IMR-90 (cell line): ENCODE results near the gene SKP1. TPM values are rescaled to one million over a fixed set of nuclear protein-coding genes. Genes with fewer than 3 reads are reported as not detected.

ENCODE experiments used
- ATAC-seq: fragments of 200-7000 bp; cut with Tn5 transposase; 2 replicates; pipeline ENCODE4 v1.9.1; 2020; ENCODE audit warnings: low read depth, mild to moderate bottlenecking, moderate library complexity
- Bru-seq: library from RNA; stranded (reverse); fragments of 400-500 nt; gene quantifications from one replicate; lab custom pipeline; 2021; lab: Mats Ljungman, UMichigan
- BruChase-seq, 2 experiments: library from RNA; stranded (reverse); fragments of 400-500 nt; gene quantifications; one replicate each; lab custom pipeline; 2021; lab: Mats Ljungman, UMichigan
- BruUV-seq: library from RNA; stranded (reverse); fragments of 400-500 nt; replicated peaks from 2 replicates; lab custom pipeline; 2021; lab: Mats Ljungman, UMichigan
- CTCF ChIA-PET: fragments of 300-600 bp; formaldehyde crosslinking; extraction: SDS; loops from one replicate; lab custom pipeline; 2021; ENCODE audit warnings: antibody characterized with exemption; lab: Yijun Ruan, JAX
- POLR2A ChIA-PET: fragments of 300-600 bp; sonication (Branson Sonifier 250); formaldehyde crosslinking; loops from one replicate; lab custom pipeline; 2022; ENCODE audit warnings: antibody characterized with exemption; ENCODE audit not compliant: unreplicated experiment; lab: Charles Lee
- DNase-seq: peaks from one replicate; pipeline ENCODE4 v3.0.0; 2013
- H2AFZ ChIP-seq: replicated peaks from 2 replicates; pipeline ENCODE3; 2013; ENCODE audit warnings: low read length, mild to moderate bottlenecking; ENCODE audit not compliant: poor library complexity
- H2AK5ac ChIP-seq: 2 replicates; pipeline ENCODE4 v1.6.1; 2013; ENCODE audit warnings: low read depth, low read length, inconsistent platforms
- H2AK9ac ChIP-seq: replicated peaks from 2 replicates; pipeline ENCODE3; 2013; ENCODE audit warnings: mild to moderate bottlenecking, low read depth, low read length, moderate library complexity; ENCODE audit not compliant: poor library complexity
- H2BK120ac ChIP-seq: 2 replicates; pipeline ENCODE4 v1.6.1; 2013; ENCODE audit warnings: low read depth, low read length, inconsistent platforms
- H2BK15ac ChIP-seq: 3 replicates; pipeline ENCODE4 v1.6.1; 2013; ENCODE audit warnings: low read depth, low read length, inconsistent platforms
- H2BK20ac ChIP-seq: 2 replicates; pipeline ENCODE4 v1.6.1; 2013; ENCODE audit warnings: low read depth, mild to moderate bottlenecking, inconsistent platforms, low read length, moderate library complexity
- H2BK5ac ChIP-seq: 2 replicates; pipeline ENCODE4 v1.6.1; 2013; ENCODE audit warnings: mild to moderate bottlenecking, low read depth, low read length, inconsistent platforms; ENCODE audit not compliant: poor library complexity, severe bottlenecking
- H3K14ac ChIP-seq: replicated peaks from 2 replicates; pipeline ENCODE4 v1.6.1; 2013; ENCODE audit warnings: low read depth, low read length, inconsistent platforms
- H3K18ac ChIP-seq: 2 replicates; pipeline ENCODE4 v1.6.1; 2013; ENCODE audit warnings: low read depth, low read length, control low read depth
- H3K23ac ChIP-seq: 2 replicates; pipeline ENCODE4 v1.6.1; 2013; ENCODE audit warnings: low read depth, low read length, inconsistent platforms
- H3K27ac ChIP-seq: 2 replicates; pipeline ENCODE4 v1.5.1; 2013; ENCODE audit warnings: mild to moderate bottlenecking, control low read depth, low read length; ENCODE audit not compliant: insufficient read depth
- H3K27me3 ChIP-seq: 2 replicates; pipeline ENCODE4 v1.6.1; 2013; ENCODE audit warnings: low read length; ENCODE audit not compliant: control insufficient read depth, insufficient read depth
- H3K36me3 ChIP-seq: 2 replicates; pipeline ENCODE4 v1.6.1; 2013; ENCODE audit warnings: low read length, mixed read lengths; ENCODE audit not compliant: control insufficient read depth, insufficient read depth
- H3K4ac ChIP-seq: 2 replicates; pipeline ENCODE4 v1.6.1; 2013; ENCODE audit warnings: low read depth, low read length, inconsistent platforms
- H3K4me1 ChIP-seq: 2 replicates; pipeline ENCODE4 v1.6.1; 2013; ENCODE audit warnings: low read length, mixed read lengths; ENCODE audit not compliant: control insufficient read depth, insufficient read depth
- H3K4me2 ChIP-seq: 2 replicates; pipeline ENCODE4 v1.6.1; 2013; ENCODE audit warnings: low read depth, mild to moderate bottlenecking, control low read depth, low read length, moderate library complexity
- H3K4me3 ChIP-seq: 2 replicates; pipeline ENCODE4 v1.5.1; 2013; ENCODE audit warnings: low read depth, mild to moderate bottlenecking, control low read depth, low read length, moderate library complexity; ENCODE audit not compliant: insufficient read depth
- H3K56ac ChIP-seq: 2 replicates; pipeline ENCODE4 v1.6.1; 2013; ENCODE audit warnings: low read length, inconsistent platforms; ENCODE audit not compliant: insufficient read depth; ENCODE audit errors: extremely low read depth
- H3K79me1 ChIP-seq, 2 experiments: 2 replicates each; pipeline ENCODE4 v1.6.1; 2013; ENCODE audit warnings: low read length in 2 of 2, inconsistent platforms in 1 of 2, low read depth in 1 of 2
- H3K9ac ChIP-seq: 2 replicates; pipeline ENCODE4 v1.6.1; 2013; ENCODE audit warnings: low read depth, low read length, control low read depth
- H3K9me1 ChIP-seq: 2 replicates; pipeline ENCODE4 v1.6.1; 2013; ENCODE audit warnings: low read length, inconsistent platforms; ENCODE audit not compliant: insufficient read depth
- H3K9me3 ChIP-seq: 2 replicates; pipeline ENCODE4 v1.6.1; 2013; ENCODE audit warnings: low read length; ENCODE audit not compliant: control insufficient read depth, insufficient read depth
- H4K20me1 ChIP-seq: 2 replicates; pipeline ENCODE4 v1.6.1; 2013; ENCODE audit warnings: low read length, inconsistent platforms; ENCODE audit not compliant: insufficient read depth
- H4K5ac ChIP-seq: 2 replicates; pipeline ENCODE4 v1.6.1; 2013; ENCODE audit warnings: mild to moderate bottlenecking, low read depth, low read length, control low read depth
- H4K8ac ChIP-seq, 2 experiments: 2 replicates each; pipeline ENCODE4 v1.6.1; 2013; ENCODE audit warnings: low read depth in 2 of 2, low read length in 2 of 2, control low read depth in 1 of 2, inconsistent platforms in 1 of 2
- H4K91ac ChIP-seq: 2 replicates; pipeline ENCODE4 v1.6.1; 2013; ENCODE audit warnings: low read depth, low read length, inconsistent platforms; ENCODE audit not compliant: insufficient read depth
- CHD1 ChIP-seq: IDR thresholded peaks from 2 replicates; pipeline ENCODE4 v1.6.1; 2012; ENCODE audit warnings: low read depth, low read length, improper control_type of control experiment
- FOS ChIP-seq: fragments of 150-350 bp; IDR thresholded peaks from 2 replicates; pipeline ENCODE4 v1.6.1; 2016; ENCODE audit warnings: low read depth, low read length
- MXI1 ChIP-seq: IDR thresholded peaks from 2 replicates; pipeline ENCODE4 v1.6.1; 2012; ENCODE audit warnings: low read depth, mild to moderate bottlenecking, low read length, moderate library complexity, borderline replicate concordance
- NFE2L2 ChIP-seq: fragments of 150-350 bp; IDR thresholded peaks from 2 replicates; pipeline ENCODE4 v1.6.1; 2016; ENCODE audit warnings: low read depth, mild to moderate bottlenecking, low read length
- POLR2A ChIP-seq: IDR thresholded peaks from 2 replicates; pipeline ENCODE4 v1.6.1; 2012; ENCODE audit warnings: mild to moderate bottlenecking, low read depth, low read length
- RAD21 ChIP-seq: IDR thresholded peaks from 2 replicates; pipeline ENCODE4 v1.6.1; 2012; ENCODE audit warnings: low read length, improper control_type of control experiment
- WGBS, 2 experiments: methylation state at CpG; one replicate each; pipeline versions ENCODE4 v1.1.5 to v1.1.7; 2013; ENCODE audit warnings: missing lambda C conversion rate in 2 of 2; ENCODE audit not compliant: insufficient read length in 1 of 2; ENCODE audit errors: extremely low coverage in 2 of 2; 5-methylcytosine and 5-hydroxymethylcytosine counted together
- dilution Hi-C: fragments of 300-500 bp; cut with HindIII; formaldehyde crosslinking; loops from one replicate; pipeline ENCODE4 v1.14.3; 2018; ENCODE audit warnings: low sequenced_read_pairs; ENCODE audit not compliant: unreplicated experiment
- in situ Hi-C: fragments of 300-500 bp; cut with MboI; formaldehyde crosslinking; loops from 3 replicates; pipeline ENCODE4 v1.14.3; 2019; ENCODE audit warnings: low sequenced_read_pairs, inconsistent platforms, mixed read lengths
- intact Hi-C: fragments of 100-400 bp; cut with micrococcal nuclease; formaldehyde crosslinking; loops from 2 replicates; pipeline ENCODE4 v1.10.0; 2022
- long read RNA-seq: library from polyadenylated mRNA; unstranded; transcript quantifications from one replicate; pipeline ENCODE4 v2.0.0, GENCODE V29; 2021; ENCODE audit not compliant: unreplicated experiment
- polyA plus RNA-seq, 3 experiments: library from polyadenylated mRNA; depleted of rRNA; stranded (reverse); fragments of >200 nt; gene quantifications; 2 replicates each; pipeline ENCODE4 v1.2.3, GENCODE V29; 2012; ENCODE audit warnings: low replicate concordance in 1 of 3
- total RNA-seq: library from RNA; depleted of rRNA; stranded (reverse); fragments of >200 nt; gene quantifications from 2 replicates; pipeline ENCODE4 v1.2.3, GENCODE V29; 2012; rRNA removed
- TF ChIP-seq, protein P1 (sequence below): fragments of 150-350 bp; IDR thresholded peaks from 2 replicates; pipeline ENCODE4 v1.6.1; 2017; ENCODE audit warnings: mild to moderate bottlenecking, antibody characterized with exemption, low read length, low read depth

SKP1 gene
- 206 and 360 TPM in 2 replicates for total RNA-seq
- 512 and 618 TPM in 2 replicates for polyA plus RNA-seq (2012; rRNA removed)
- polyA plus RNA-seq (2012; cell fraction: cytosol; rRNA removed), result 90.2 and 168 TPM in 2 replicates
- polyA plus RNA-seq (2012; cell fraction: nucleus; rRNA removed; ENCODE audit: low replicate concordance), result 18.3 and 186 TPM in 2 replicates
- Bru-seq, nascent RNA, result percentile 96 among the genes with signal in this experiment
- percentile 96 among the genes with signal in this experiment for BruChase-seq, experiment 1, labeled RNA remaining after a 6-hour chase
- BruChase-seq, experiment 2, labeled RNA remaining after a 2-hour chase, result percentile 94 among the genes with signal in this experiment
- long read RNA-seq, full-length matches to known transcripts, result 546 of 569 reads
- long read RNA-seq, partial matches to known transcripts, result 5 of 569 reads
- long read RNA-seq, other reads (novel, unspliced or antisense), result 18 of 569 reads

DNA sequence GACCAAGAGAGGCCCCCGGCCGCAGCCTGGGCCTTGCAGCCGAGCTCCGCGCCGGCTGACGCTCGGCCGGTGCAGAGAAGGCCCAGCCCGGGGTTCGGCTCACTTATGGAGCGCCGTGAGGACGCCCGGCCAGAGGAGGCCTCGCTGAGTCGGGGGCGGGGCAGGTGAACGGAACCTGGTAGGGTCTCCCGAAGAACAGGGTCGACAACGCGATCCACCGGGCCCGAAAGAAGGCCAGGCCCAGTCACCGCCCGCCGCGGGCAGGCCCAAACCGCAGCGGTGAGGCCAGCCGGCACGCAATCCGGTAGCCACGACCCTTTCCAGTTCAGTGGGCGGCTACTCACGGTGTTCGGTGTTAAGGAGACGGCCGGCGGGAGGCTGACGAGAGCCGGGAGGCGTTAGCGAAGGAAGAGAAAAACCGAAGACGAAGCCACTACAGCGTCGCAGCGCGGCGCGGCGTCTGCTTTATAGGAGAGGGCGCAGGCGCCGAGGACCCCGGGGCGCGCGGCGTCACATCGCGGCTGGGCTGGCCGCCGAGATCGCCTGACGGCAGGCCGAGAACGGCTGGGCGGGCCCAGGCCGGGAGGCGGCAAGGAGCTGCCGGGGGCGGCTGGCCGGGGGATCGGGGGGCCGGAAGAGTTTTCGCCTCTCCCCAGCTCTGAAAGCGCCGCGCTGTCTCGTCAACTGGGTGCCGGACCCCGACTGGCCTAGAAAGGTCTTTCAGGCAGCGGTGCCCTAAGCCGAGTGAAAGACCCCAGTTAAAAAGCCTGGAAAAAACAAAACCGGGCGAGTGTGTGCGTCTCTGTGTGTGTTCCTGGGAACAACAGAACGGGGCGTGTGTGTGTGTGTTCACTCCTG, at the start of gene SKP1:
Gene SKP1 (minus strand): TSS at position 440 of the 858 bp plus-strand sequence. CDS start 2,928 bp downstream, outside the sequence.
- peak within 1 kb of the TSS; percentile 99 for H3K14ac ChIP-seq
- H4K5ac ChIP-seq, result peak within 1 kb of the TSS; percentile 99
- H4K91ac ChIP-seq, result peak within 1 kb of the TSS; percentile 97
- dilution Hi-C loops, result no loop called here
- peak within 1 kb of the TSS; percentile 97 for H3K9ac ChIP-seq
- peak within 1 kb of the TSS; percentile 99 for H3K4me2 ChIP-seq
- peak within 1 kb of the TSS; percentile 81 for H3K18ac ChIP-seq
- H3K9me1 ChIP-seq, result peaks cover 7% of the 10 kb centered on the region; the same call in 1 of the 2 replicates
- peak within 1 kb of the TSS; percentile 95 to 100 for H4K8ac ChIP-seq
- in situ Hi-C loops, result no loop called here
- 0% methylated on average over 69 of the region's 92 CpGs; no CpG with 5 or more reads in 1 of the 2 experiments for WGBS, 2 experiments
- CTCF ChIA-PET, result interaction anchor here (1.1 kb wide), 1 partner anchor 49 kb away, joined by 3 read pairs; the partner anchor contains the start of gene PPP2CA
- H3K4me3 ChIP-seq, result peak within 1 kb of the TSS; percentile 92
- DNase-seq (peak; percentile 71), ATAC-seq (peak; percentile 91)
- TF ChIP-seq, protein P1, sequence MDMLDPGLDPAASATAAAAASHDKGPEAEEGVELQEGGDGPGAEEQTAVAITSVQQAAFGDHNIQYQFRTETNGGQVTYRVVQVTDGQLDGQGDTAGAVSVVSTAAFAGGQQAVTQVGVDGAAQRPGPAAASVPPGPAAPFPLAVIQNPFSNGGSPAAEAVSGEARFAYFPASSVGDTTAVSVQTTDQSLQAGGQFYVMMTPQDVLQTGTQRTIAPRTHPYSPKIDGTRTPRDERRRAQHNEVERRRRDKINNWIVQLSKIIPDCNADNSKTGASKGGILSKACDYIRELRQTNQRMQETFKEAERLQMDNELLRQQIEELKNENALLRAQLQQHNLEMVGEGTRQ, result peak; percentile 35; the same call in 1 of the 2 replicates
- TF ChIP-seq RAD21, result no peak
- TF ChIP-seq FOS, result no peak
- 0 out of 2 replicates have a peak, but pooled peaks have one; percentile 61 for TF ChIP-seq MXI1
- peak; percentile 37; the same call in 1 of the 2 replicates for TF ChIP-seq CHD1
- TF ChIP-seq NFE2L2, result no peak
- TF ChIP-seq POLR2A, result peak; percentile 100
- H2AK5ac ChIP-seq, result peak within 1 kb of the TSS; percentile 97
- peaks cover 46% of the 10 kb centered on the region for H4K20me1 ChIP-seq
- intact Hi-C loops, result loop anchor here (2.0 kb wide), 1 partner anchor 48 kb away; no protein-coding TSS in a partner anchor
- no peaks in the 10 kb centered on the region for H3K27me3 ChIP-seq
- peak within 1 kb of the TSS; percentile 94 for H3K27ac ChIP-seq
- H3K4me1 ChIP-seq, result no peaks in the 10 kb centered on the region; the same call in 1 of the 2 replicates
- peak within 1 kb of the TSS; percentile 98 for H2AK9ac ChIP-seq
- POLR2A ChIA-PET, result interaction anchor here (0.6 kb wide), 1 partner anchor 34 kb away, joined by 6 read pairs; no protein-coding TSS in a partner anchor
- peak within 1 kb of the TSS; percentile 98 for H2AFZ ChIP-seq
- 0 out of 3 replicates have a peak within 1 kb of the TSS, but pooled peaks have one; percentile 8 for H2BK15ac ChIP-seq
- H3K9me3 ChIP-seq, result no peaks in the 10 kb centered on the region
- H3K56ac ChIP-seq, result peak within 1 kb of the TSS; percentile 86
- peak within 1 kb of the TSS; percentile 99 for H3K23ac ChIP-seq
- 0 out of 2 replicates have a peak within 1 kb of the TSS, but pooled peaks have one; percentile 46 for H2BK20ac ChIP-seq
- H3K79me1 ChIP-seq, result peaks cover 12 to 33% of the 10 kb centered on the region in 2 experiments
- BruUV-seq, result no TSS peak
- peak within 1 kb of the TSS; percentile 99 for H3K4ac ChIP-seq
- H2BK5ac ChIP-seq, result peak within 1 kb of the TSS; percentile 90
- peak within 1 kb of the TSS; percentile 60 for H2BK120ac ChIP-seq
- H3K36me3 ChIP-seq, result peaks cover 13% of the 10 kb centered on the region
